Stimulated activated CD8-positive, alpha-beta memory T cell treated with anti-CD3 and anti-CD28 coated beads, Interleukin-12 subunit alpha, Interleukin-12 subunit beta, amount 100 ng/mL, for 24 hours (primary cell): ENCODE data around the gene KIAA0513.

Source experiments
- DNase-seq: peaks from one replicate; pipeline ENCODE4 v3.0.0-alpha.2; 2020; ENCODE audit errors: extremely low read depth

KIAA0513 gene, protein sequence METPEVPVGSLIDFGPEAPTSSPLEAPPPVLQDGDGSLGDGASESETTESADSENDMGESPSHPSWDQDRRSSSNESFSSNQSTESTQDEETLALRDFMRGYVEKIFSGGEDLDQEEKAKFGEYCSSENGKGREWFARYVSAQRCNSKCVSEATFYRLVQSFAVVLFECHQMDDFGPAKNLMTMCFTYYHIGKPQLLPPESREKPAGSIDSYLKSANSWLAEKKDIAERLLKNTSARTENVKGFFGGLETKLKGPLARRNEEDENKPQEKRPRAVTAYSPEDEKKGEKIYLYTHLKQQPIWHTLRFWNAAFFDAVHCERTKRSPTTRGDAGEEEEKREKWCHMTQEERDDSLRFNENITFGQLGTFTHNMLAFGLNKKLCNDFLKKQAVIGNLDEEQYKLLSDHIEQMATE

DNA sequence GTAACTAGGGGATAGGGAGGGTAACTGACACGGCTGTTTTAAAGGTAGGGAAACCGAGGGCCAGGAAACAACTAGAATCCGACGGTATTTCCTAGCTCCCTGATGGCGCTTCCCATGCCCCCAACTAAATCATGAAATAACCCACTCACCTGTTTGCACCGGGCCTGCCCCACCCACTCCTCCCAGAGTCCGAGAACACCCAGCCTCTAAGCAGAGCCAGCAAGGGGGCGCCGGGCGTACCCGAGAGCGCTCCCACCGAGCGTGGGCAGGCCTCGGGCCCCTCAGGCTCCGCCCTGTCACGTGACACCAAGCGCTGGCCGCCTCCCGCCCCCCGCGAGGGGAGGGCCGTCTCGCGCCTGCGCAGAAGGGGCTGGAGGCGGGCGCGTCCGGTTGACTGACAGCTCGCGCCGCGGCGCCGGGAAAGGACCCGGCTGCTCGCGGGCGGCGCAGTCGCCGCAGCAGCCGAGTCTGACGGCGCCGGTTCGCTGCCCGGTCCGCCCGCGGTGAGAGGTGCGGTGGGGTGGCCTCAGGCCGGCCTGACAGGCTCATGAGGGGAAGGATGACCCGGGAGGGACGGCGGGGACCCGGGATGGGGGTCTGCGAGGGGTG lies at the start of gene KIAA0513:
TSS of gene KIAA0513 (plus strand) at position 447 of the 609 bp plus-strand sequence. CDS start 39,277 bp downstream, outside the sequence.
- DNase-seq = peak; percentile 88

- no peak for DNase-seq
Observed at GRCh38 chr16:84979516-84979915, 48.1 kb upstream of the KIAA0513 start.

DNA sequence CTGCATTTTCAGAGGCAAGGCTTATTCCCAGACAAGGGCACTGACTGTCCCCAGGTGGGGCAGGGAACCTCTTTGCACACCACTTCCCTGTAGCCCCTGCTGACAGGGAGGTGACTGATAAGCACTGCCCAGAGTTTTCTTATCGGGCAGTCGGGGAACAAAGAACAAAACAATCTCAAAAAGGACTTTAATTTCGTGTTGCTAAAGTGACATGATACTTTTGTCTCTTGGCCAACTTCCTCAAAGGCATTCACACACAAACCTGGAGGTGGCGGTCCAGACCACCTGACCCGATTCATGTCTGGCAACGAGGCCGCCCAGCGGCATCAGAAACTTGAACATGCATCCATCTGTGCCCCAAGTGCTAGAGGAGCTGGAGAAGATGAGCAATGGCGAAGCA lies 45.2 kb upstream of the KIAA0513 start:
- no peak for DNase-seq

DNA sequence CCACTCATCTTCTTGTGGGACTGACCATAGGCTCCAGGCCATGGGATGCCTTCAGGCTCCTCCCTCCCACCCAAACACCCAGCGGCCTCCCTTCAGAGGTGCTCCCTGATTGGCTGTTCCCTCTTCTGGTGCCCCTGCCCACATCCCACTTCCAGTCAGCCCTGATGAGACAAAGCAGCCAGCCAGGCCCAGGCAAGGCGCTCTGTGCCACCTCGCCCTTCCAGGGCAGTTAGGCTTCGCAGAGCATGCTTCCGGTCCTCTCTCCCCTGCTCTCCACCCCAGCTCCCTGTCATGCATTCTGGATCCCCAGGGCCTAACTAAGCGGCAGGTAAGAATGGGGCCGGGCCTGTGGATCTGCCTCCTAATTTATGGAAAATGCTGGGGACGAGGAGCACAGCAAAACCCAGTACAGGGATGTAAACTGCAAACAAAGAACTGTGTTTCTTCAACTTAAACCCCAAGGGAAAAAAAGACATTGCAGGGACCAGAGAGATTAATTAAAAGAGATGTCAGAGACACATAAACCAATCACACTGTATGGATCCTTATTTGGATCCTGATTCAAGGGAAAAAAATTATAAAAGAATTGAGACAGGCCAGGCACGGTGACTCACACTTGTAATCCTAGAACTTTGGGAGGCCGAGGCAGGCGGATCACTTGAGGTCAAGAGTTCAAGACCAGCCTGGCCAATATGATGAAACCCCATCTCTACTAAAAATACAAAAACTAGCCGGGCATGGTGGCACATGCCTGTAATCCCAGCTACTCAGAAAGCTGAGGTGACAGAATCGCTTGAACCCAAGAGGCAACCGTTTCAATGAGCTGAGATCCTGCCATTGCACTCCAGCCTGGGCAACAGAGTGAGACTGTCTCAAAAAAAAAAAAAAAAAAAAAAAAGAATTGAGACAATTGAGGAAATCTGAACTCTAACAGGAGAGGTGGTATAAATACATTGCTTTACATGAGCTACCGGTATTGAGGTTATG lies 42.2 kb upstream of the KIAA0513 start:
- no peak for DNase-seq

GRCh38 chr16:84986102-84986501 lies 41.5 kb upstream of the KIAA0513 start:
- DNase-seq = no peak

- DNase-seq = no peak
Observed at GRCh38 chr16:84986879-84987278, 40.7 kb upstream of the KIAA0513 start.

DNA sequence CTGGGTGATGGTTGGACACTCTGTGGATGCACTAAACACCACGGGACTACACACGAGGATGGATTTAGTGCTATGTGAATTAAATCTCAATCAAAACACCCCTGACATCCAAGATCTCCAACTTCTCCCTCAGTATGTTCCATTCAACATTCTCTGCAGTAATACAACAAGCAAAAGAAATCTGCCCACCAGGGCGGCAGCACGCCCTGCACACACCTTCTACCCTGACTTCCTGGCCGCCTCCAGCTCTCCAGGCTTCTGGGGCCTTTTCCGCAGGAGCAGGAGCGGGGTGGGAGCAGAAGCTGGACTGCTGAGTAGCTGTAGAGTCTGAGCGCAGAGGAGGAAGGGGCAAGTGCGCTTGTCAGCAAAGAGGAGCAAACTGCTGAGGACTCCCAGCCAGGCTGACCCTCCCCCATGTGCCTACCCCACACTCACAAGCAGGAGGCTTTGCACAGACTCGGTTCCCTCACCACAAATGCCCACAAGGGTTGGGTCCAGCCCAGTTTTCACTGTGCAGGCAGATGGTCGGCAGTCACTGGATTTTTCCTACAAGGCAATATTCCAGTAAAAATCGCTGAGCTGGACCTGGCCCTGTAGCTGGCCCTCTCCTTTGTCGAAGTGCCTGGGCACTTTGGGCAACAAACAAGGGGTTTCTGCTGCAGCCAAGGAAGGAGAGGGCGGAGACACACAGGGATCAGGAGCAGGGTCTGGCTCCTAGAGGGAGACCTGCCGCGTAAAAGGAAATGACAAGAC lies 39.1 kb upstream of the KIAA0513 start:
- no peak for DNase-seq

DNA sequence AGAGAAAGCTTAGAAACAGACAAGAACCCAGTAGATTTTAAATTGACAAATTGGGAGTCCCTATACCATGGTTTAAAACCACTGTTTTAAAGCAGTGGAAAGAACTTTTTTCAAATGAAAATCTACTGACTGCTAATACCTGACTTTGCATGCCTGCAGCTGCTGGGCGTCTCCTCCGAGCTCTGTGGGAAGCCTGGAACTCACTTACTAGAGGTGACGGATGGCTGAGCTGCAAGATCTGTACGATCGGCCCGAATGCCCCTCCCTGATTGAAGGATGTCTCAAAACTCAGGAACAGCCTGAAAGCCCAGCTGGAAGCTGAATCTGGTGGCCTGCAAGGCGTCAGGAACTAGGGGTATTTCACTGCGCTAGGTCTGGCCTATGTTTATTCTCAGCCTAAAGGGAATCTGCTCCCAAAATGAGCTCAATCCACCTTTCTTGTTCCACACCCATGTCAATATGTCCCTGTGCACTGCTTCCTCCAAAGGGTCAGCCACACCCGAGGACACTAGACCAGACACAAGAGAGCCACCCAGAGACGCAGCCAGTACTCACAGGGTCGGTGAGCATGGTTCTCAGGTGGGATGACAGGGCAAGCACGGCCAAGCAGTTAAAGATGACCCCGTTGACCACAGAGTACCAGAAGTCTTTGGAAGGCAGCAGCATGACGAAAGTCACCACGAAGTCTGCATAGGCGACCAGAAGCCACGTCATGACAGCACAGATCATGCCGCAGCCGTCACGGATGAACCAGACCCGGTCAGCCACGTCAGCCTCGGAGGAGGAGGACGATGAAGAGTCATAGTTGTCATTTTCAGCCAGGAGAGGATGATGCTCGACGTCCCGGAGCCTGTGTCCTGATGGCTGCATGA lies 37.6 kb upstream of the KIAA0513 start:
- no peak for DNase-seq

GRCh38 chr16:84990782-84991181 lies 36.8 kb upstream of the KIAA0513 start:
- DNase-seq = no peak

DNA sequence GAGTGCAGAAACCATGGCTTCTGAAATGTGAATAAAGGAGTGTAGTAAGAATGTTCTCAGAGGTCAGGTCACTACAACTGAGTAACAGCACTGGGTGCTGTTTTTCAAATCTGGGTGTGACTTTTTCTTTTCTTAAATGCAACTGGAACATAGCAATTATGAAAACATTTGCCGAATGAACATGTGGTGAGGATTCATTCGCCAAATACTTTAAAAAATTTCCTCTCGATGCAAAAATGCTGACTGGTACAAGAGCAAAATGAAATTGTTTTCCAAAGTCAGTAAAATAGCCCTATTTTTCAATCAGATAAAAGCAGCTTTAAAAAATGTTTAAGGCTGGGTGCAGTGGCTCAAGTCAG lies 34.9 kb upstream of the KIAA0513 start:
- DNase-seq = no peak

DNA sequence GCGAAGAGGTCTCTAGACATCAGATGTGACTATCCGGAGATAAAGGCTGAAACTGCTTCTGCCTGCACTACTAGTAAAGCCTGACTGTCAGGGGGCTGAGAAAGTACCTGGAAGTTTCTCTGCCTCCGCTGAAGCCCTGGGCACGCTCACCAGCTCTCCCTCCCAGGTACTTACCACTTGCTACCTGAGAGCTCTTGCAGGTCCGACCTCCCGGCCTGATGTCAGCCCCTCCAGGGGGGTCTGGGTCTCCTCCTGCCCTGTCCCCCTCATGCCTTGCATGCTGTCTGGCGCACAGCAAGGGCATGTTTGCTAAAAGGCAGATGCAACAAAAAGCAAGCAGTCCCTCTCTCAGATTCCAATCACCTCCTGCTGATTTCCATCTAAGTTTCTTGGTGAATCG lies 33.7 kb upstream of the KIAA0513 start:
- DNase-seq = no peak

DNA sequence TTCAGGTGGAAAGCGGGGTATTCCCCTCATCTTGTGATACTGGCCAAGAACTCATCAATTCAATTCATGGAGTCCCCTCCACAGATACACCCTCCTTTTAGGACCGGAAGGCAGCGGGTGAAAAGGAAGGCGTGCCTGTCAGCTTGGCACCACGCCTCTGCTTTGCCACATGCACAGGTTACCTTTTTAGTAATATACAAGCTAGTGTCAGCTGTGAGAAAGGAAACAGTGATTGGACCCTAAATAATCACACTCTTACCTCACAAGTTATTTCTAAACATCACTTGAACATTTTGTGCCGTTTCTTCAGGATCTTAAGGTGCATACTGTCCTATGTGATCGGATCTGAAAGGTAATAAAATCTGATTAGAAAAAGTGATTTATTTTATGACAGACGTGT lies 31.9 kb upstream of the KIAA0513 start:
- DNase-seq = no peak

- DNase-seq = no peak
Observed at GRCh38 chr16:84996365-84996764, 31.2 kb upstream of the KIAA0513 start.

- no peak for DNase-seq
Observed at GRCh38 chr16:84999200-84999599, 28.4 kb upstream of the KIAA0513 start.

- DNase-seq = no peak
Observed at GRCh38 chr16:84999857-85000480, 27.6 kb upstream of the KIAA0513 start.

DNA sequence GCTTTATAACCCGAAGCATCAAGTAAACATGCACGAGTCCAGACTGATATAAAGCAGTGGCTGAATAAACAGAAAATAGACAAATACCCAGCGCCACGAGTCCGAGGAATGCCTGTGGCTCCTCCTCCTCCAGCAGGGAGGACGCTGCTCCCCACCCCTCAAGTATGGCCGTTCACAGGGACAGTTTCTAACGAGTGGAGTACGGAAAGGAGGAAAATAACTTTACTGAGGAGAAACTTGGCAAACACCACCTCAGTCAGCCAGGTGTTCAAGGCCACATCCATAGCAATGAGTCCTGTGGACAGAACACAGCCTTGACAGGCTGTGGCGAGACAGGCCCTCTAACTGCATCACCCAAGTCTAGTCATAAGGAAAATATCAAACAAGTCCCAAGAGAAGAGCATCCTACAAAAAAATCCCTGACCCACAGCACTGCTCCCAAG lies 25.5 kb upstream of the KIAA0513 start:
- DNase-seq = no peak

- DNase-seq = no peak
Observed at GRCh38 chr16:85002608-85003007, 25.0 kb upstream of the KIAA0513 start.

DNA sequence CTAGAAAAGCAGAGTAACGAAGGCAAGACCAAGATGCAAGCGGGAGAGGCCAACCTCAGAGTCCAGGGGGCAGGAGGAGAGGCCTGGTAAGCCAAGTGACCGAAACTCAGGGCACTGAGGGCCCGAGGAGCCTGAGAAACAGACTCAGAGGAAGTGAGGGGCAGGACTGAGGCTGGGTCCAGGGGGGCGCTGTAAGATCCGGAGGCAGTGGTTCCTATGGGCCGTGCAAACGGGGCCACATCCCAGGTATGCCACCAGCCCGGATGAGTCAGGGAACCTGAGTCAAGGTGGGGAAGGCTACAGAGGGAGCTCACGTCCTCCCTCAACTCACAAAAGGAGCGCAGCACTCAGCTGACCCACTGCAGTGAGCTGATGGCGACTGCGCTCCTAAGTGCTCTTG lies 24.5 kb upstream of the KIAA0513 start:
- DNase-seq = no peak

DNA sequence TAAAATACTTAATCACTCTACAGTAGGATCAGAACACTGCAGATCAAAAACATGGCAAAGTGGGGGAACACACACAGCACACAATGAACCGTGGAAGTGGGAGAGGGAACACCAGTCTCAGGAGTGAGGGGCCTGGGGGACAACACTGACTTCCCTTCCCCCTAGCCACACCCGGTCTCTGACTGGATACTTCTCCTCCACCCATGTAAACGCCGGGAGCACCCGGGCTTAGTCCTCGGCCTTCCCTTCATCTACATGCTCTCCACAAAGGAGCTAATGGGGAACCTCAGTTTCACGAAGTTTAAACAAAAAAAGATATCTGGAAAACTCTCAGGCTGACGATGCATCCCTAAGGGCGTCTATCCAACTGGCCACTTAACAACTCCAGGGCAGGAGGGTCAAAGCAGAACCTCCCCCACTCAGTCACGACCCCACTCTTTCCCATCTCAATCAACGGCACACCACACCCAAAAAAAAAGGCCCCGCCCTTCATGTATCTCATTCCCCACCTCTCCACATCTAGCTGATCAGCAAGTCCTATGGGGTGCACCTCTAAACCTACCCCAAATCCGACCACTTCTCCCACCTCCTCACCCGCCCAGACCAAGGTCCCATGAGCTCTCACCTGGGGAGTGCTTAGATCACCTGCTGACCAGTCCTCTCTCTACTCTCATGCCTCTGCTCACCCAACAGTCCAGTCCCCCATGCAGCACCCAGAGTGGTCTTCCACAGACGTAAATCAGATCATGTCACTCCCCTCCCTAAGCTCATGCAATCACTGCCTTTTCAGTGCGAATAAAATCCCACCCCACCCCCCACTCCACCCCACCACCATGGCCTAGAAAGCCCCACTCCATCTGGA lies 23.6 kb upstream of the KIAA0513 start:
- no peak for DNase-seq
